HepG2 (cell line): ENCODE data around the gene TMEM231. TPM values are rescaled to one million over a fixed set of nuclear protein-coding genes. Genes with fewer than 3 reads are reported as not detected.

Experiments
- ATAC-seq: fragments of 200-7000 bp; cut with Tn5 transposase; 3 replicates; pipeline ENCODE4 v1.9.1; 2020; ENCODE audit warnings: mild to moderate bottlenecking, moderate library complexity
- BruUV-seq: library from RNA; stranded (reverse); fragments of 400-500 nt; replicated peaks from 2 replicates; lab custom pipeline; 2021; lab: Mats Ljungman, UMichigan
- CTCF ChIA-PET: fragments of 300-600 bp; formaldehyde crosslinking; extraction: SDS; loops from one replicate; lab custom pipeline; 2021; ENCODE audit warnings: low total read pairs, inconsistent platforms, low intra/inter-chr PET ratio; lab: Yijun Ruan, JAX
- POLR2A ChIA-PET: fragments of 350-600 bp; sonication (Branson Sonifier 250); formaldehyde crosslinking; loops from one replicate; lab custom pipeline; 2020; ENCODE audit warnings: antibody characterized with exemption, inconsistent platforms; lab: Yijun Ruan, JAX
- DNase-seq: peaks from one replicate; pipeline ENCODE4 v3.0.0-alpha.2; 2015; ENCODE audit warnings: low spot score
- FAIRE-seq: peaks from 3 replicates; lab custom pipeline; 2011; peaks lifted over from hg19 to GRCh38; lab: Jason Lieb, UNC
- H2AFZ ChIP-seq: one replicate; pipeline ENCODE4 v1.6.1; 2011; ENCODE audit warnings: low read length, inconsistent platforms
- H3K27ac ChIP-seq: fragments of 300-600 bp; 3 replicates; pipeline ENCODE4 v1.8.0; 2011; ENCODE audit warnings: mixed run types, mild to moderate bottlenecking, mixed read lengths, low read length, inconsistent platforms; ENCODE audit not compliant: insufficient read depth; ENCODE audit errors: extremely low read length
- H3K27me3 ChIP-seq, 2 experiments: fragments of 200-600 bp in 1 of 2; 2 replicates in 1 of 2; 3 replicates in 1 of 2; pipeline versions ENCODE4 v1.6.0 to v1.8.0; 2011; ENCODE audit warnings: low read length in 2 of 2, mild to moderate bottlenecking in 2 of 2, moderate library complexity in 2 of 2, inconsistent platforms in 1 of 2; ENCODE audit not compliant: insufficient read depth in 2 of 2, control insufficient read depth in 1 of 2
- H3K36me3 ChIP-seq, 2 experiments: fragments of 200-600 bp in 1 of 2; replicated peaks in 1 of 2; 2 replicates in 1 of 2; 3 replicates in 1 of 2; pipeline versions ENCODE4 v1.5.1 to v1.8.0; 2011; ENCODE audit warnings: low read length in 2 of 2, inconsistent platforms in 1 of 2; ENCODE audit not compliant: insufficient read depth in 2 of 2, control insufficient read depth in 1 of 2
- H3K4me1 ChIP-seq: 2 replicates; pipeline ENCODE4 v1.5.1; 2012; ENCODE audit warnings: low read length, inconsistent platforms; ENCODE audit not compliant: insufficient read depth
- H3K4me2 ChIP-seq: 2 replicates; pipeline ENCODE4 v1.6.0; 2011; ENCODE audit warnings: low read depth, low read length, inconsistent platforms
- H3K4me3 ChIP-seq, 3 experiments: fragments of 200-600 bp in 1 of 3; sonication (generic), shearing (Covaris generic) in 1 of 3; replicated peaks in 1 of 3; 2 replicates each; pipeline ENCODE4 v1.5.1; 2011 to 2016; ENCODE audit warnings: low read length in 3 of 3, inconsistent platforms in 2 of 3, low read depth in 2 of 3, mild to moderate bottlenecking in 2 of 3, control low read depth in 1 of 3, mixed read lengths in 1 of 3; ENCODE audit not compliant: insufficient read depth in 1 of 3
- H3K79me2 ChIP-seq: one replicate; pipeline ENCODE4 v1.6.1; 2011; ENCODE audit warnings: low read length, inconsistent platforms; ENCODE audit not compliant: insufficient read depth
- H3K9ac ChIP-seq: 2 replicates; pipeline ENCODE4 v1.6.0; 2011; ENCODE audit warnings: mild to moderate bottlenecking, low read depth, low read length, inconsistent platforms; ENCODE audit not compliant: insufficient read depth
- H3K9me3 ChIP-seq: 2 replicates; pipeline ENCODE4 v1.5.1; 2012; ENCODE audit warnings: mild to moderate bottlenecking, low read length
- H4K20me1 ChIP-seq: 2 replicates; pipeline ENCODE4 v1.6.0; 2011; ENCODE audit warnings: inconsistent platforms, mild to moderate bottlenecking, low read length, moderate library complexity; ENCODE audit not compliant: insufficient read depth
- ATF3 ChIP-seq: sonication (generic); formaldehyde crosslinking; IDR thresholded peaks from 2 replicates; pipeline ENCODE4 v1.4.0; 2020; ENCODE audit warnings: missing genetic modification reagents
- ATF7 ChIP-seq, 2 experiments: fragments of 450-650 bp in 1 of 2; sonication (generic) in 1 of 2; formaldehyde crosslinking in 1 of 2; IDR thresholded peaks; 2 replicates each; pipeline versions ENCODE4 v1.4.0 to v1.6.1; 2016 to 2020; ENCODE audit warnings: antibody characterized with exemption in 1 of 2, mild to moderate bottlenecking in 1 of 2, missing genetic modification reagents in 1 of 2
- CREM ChIP-seq, 2 experiments: sonication (generic) in 1 of 2; formaldehyde crosslinking in 1 of 2; IDR thresholded peaks; 2 replicates each; pipeline versions ENCODE4 v1.4.0 to v1.6.1; 2016 to 2020; ENCODE audit warnings: antibody characterized with exemption in 1 of 2, mild to moderate bottlenecking in 1 of 2, missing genetic modification reagents in 1 of 2
- KLF16 ChIP-seq, 2 experiments: sonication (generic) in 1 of 2; formaldehyde crosslinking in 1 of 2; IDR thresholded peaks; 2 replicates each; pipeline versions ENCODE4 v1.6.1 to v1.8.0; 2016 to 2023; ENCODE audit warnings: missing genetic modification reagents in 2 of 2, missing compliant biosample characterization in 1 of 2
- LCORL ChIP-seq, 2 experiments: fragments of 450-650 bp in 1 of 2; sonication (generic) in 1 of 2; formaldehyde crosslinking in 1 of 2; IDR thresholded peaks; 2 replicates each; pipeline versions ENCODE4 v1.5.0 to v1.6.1; 2017 to 2020; ENCODE audit warnings: antibody characterized with exemption in 1 of 2, missing genetic modification reagents in 1 of 2
- PAXIP1 ChIP-seq: sonication (generic); formaldehyde crosslinking; conservative IDR thresholded peaks from 2 replicates; pipeline ENCODE4 v1.4.0; 2020; ENCODE audit warnings: mild to moderate bottlenecking, missing genetic modification reagents, moderate library complexity
- TFAP4 ChIP-seq: sonication (generic); IDR thresholded peaks from 2 replicates; pipeline ENCODE4 v1.6.1; 2016; ENCODE audit warnings: low read depth, borderline replicate concordance
- XRCC5 ChIP-seq: fragments of 200-400 bp; formaldehyde crosslinking; optimal IDR thresholded peaks from 2 replicates; pipeline ENCODE3; 2017; ENCODE audit warnings: mild to moderate bottlenecking, low read length
- ZFY ChIP-seq: sonication (generic); formaldehyde crosslinking; IDR thresholded peaks from 2 replicates; pipeline ENCODE4 v1.4.0; 2020; ENCODE audit warnings: missing genetic modification reagents
- ZNF574 ChIP-seq: sonication (generic); formaldehyde crosslinking; IDR thresholded peaks from 2 replicates; pipeline ENCODE4 v1.4.0; 2020; ENCODE audit warnings: missing genetic modification reagents
- ZNF691 ChIP-seq: sonication (generic); formaldehyde crosslinking; IDR thresholded peaks from 2 replicates; pipeline ENCODE4 v1.4.0; 2020; ENCODE audit warnings: missing genetic modification reagents, low read depth, mild to moderate bottlenecking, borderline replicate concordance
- WGBS: methylation state at CpG from one replicate; pipeline ENCODE4 v1.1.6; 2017; ENCODE audit warnings: low lambda C conversion rate; 5-methylcytosine and 5-hydroxymethylcytosine counted together
- in situ Hi-C: cut with HindIII; loops from 2 replicates; pipeline ENCODE4 v1.10.0; 2017; ENCODE audit warnings: low pct_unique_long_range_greater_than_20kb; ENCODE audit not compliant: extremely low pct_ligation_motif_present
- intact Hi-C: fragments of 100-400 bp; cut with micrococcal nuclease; formaldehyde crosslinking; loops from one replicate; pipeline ENCODE4 v1.10.0; 2022; ENCODE audit not compliant: unreplicated experiment
- polyA plus RNA-seq, 8 experiments: library from polyadenylated mRNA; depleted of rRNA in 3 of 8; stranded (reverse) in 7 of 8; unstranded in 1 of 8; fragments of >200 nt; fragmentation: Illumina TruSeq in 4 of 8; extraction: Trizol in 4 of 8; gene quantifications; 2 replicates each; pipeline versions ENCODE4 v1.2.1 to v1.2.3, GENCODE V29; 2011 to 2016; ENCODE audit warnings: low read depth in 4 of 8, missing spikeins in 1 of 8, mixed read lengths in 1 of 8; ENCODE audit not compliant: insufficient read depth in 1 of 8
- total RNA-seq, 5 experiments: library from RNA; depleted of rRNA; stranded (reverse); fragments of >200 nt; fragmentation: Illumina TruSeq; extraction: Trizol; gene quantifications; 2 replicates each; pipeline ENCODE4 v1.2.3, GENCODE V29; 2016; ENCODE audit warnings: low read depth in 1 of 5

The TMEM231 gene
- total and polyA plus RNA-seq, 2 of the 13 experiments (the other 11 are each of a cell fraction or from before 2014, with no cell fraction given): 3.5 to 7.4 TPM

- Histone ChIP-seq H3K4me2 (peak overlapping the region; percentile 54), H3K27ac (peak overlapping the region; percentile 72), H3K9ac (peak overlapping the region; percentile 21), H3K36me3 (peaks cover 0 to under 1% of the 10 kb centered on the region in 2 experiments; a peak in 2 of 5 replicates), H3K79me2 (no peaks in the 10 kb centered on the region), H3K4me3 (peak overlapping the region in 2 of 3 experiments; percentile 10 to 42; a peak in 3 of 6 replicates), H3K4me1 (peaks cover 20% of the 10 kb centered on the region), H3K27me3 (no peaks in the 10 kb centered on the region), H4K20me1 (no peaks in the 10 kb centered on the region), H2AFZ (peak overlapping the region; percentile 55), H3K9me3 (no peaks in the 10 kb centered on the region)
- BruUV-seq: no TSS peak
- 34% methylated on average over 17 of the region's 17 CpGs for WGBS
- intact Hi-C loops: loop anchor here (1.0 to 5.0 kb wide), 3 partner anchors 27 to 73 kb away; partner anchors contain the start of gene TMEM231
- ATAC-seq: peak; percentile 97
- in situ Hi-C loops: no loop called here
- CTCF ChIA-PET: no interaction called here
- peak; percentile 87 for DNase-seq
- FAIRE-seq: peak; percentile 67
- POLR2A ChIA-PET: no interaction called here
- TF ChIP-seq PAXIP1 (CRISPR knock-in tag) (peak; percentile 75), TFAP4 (peak; percentile 19; the same call in 1 of the 2 replicates), CREM (IDR thresholded peaks at IDR 0.05) (peak; percentile 46; the same call in 1 of the 2 replicates), CREM (CRISPR knock-in tag; IDR thresholded peaks at IDR 0.05) (no peak), ATF3 (CRISPR knock-in tag) (0 out of 2 replicates have a peak, but pooled peaks have one; percentile 16), KLF16 (CRISPR knock-in tag; IDR thresholded peaks at IDR 0.05) (0 out of 4 replicates have a peak, but pooled peaks of 1 of the 2 experiments have one; percentile 13), XRCC5 (peak; percentile 26), ZNF574 (CRISPR knock-in tag) (0 out of 2 replicates have a peak, but pooled peaks have one; percentile 30), LCORL (IDR thresholded peaks at IDR 0.05) (no peak), LCORL (CRISPR knock-in tag; IDR thresholded peaks at IDR 0.05) (0 out of 2 replicates have a peak, but pooled peaks have one; percentile 10), ATF7 (IDR thresholded peaks at IDR 0.05) (no peak), ATF7 (CRISPR knock-in tag; IDR thresholded peaks at IDR 0.05) (no peak), ZFY (CRISPR knock-in tag) (peak; percentile 29; the same call in 1 of the 2 replicates), ZNF691 (CRISPR knock-in tag) (peak; percentile 99)
Observed at GRCh38 chr16:75593825-75594820, 38.1 kb upstream of the TMEM231 start.
